Esophagus squamous epithelium (tissue), 4 donors: ENCODE data around the gene CEP290.

Experiments
- POLR2A ChIP-seq, 4 donors: fragments of 450-650 bp; IDR thresholded peaks; one replicate each; pipeline ENCODE4 v1.6.1; 2017; ENCODE audit warnings: antibody characterized with exemption in 4 of 4, mild to moderate bottlenecking in 4 of 4, moderate library complexity in 3 of 4
- TF ChIP-seq, protein P1 (sequence below), 6 experiments: fragments of 450-650 bp in 4 of 6; fragments of 200-600 bp in 2 of 6; sonication (generic) in 2 of 6; IDR thresholded peaks; one replicate each; pipeline ENCODE4 v1.5.1; 2016 to 2019; ENCODE audit warnings: antibody characterized with exemption in 6 of 6, mild to moderate bottlenecking in 4 of 6, moderate library complexity in 4 of 6

DNA sequence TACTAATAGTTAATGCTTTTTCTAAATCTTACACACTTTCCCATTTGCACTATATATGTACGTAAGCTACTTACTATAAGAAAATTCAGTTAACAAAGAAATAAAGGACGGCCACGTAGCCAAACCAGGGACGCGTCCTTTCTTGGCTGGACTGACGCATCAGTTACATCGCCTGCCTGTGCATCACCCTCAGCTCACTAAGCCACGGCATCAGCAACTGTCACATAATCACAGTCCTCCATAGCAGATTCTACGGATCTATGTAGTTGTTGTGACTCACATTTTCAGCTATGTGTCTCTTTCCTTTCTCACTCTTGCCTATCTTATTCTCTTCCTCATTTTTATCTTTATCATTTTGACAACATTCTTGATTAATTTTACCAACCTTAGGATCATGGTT is 74.6 kb downstream of the CEP290 start:
- no peak for TF ChIP-seq POLR2A (IDR thresholded peaks at IDR 0.05)
- TF ChIP-seq, protein P1, sequence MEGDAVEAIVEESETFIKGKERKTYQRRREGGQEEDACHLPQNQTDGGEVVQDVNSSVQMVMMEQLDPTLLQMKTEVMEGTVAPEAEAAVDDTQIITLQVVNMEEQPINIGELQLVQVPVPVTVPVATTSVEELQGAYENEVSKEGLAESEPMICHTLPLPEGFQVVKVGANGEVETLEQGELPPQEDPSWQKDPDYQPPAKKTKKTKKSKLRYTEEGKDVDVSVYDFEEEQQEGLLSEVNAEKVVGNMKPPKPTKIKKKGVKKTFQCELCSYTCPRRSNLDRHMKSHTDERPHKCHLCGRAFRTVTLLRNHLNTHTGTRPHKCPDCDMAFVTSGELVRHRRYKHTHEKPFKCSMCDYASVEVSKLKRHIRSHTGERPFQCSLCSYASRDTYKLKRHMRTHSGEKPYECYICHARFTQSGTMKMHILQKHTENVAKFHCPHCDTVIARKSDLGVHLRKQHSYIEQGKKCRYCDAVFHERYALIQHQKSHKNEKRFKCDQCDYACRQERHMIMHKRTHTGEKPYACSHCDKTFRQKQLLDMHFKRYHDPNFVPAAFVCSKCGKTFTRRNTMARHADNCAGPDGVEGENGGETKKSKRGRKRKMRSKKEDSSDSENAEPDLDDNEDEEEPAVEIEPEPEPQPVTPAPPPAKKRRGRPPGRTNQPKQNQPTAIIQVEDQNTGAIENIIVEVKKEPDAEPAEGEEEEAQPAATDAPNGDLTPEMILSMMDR (IDR thresholded peaks at IDR 0.05): no peak
